GM12878 (cell line): ENCODE measurements around the gene PCBP4. TPM values are rescaled to one million over a fixed set of nuclear protein-coding genes. Genes with fewer than 3 reads are reported as not detected.

ENCODE experiments used
- ATF7 ChIP-seq: fragments of 450-650 bp; IDR thresholded peaks from 2 replicates; pipeline ENCODE4 v1.6.1; 2016; ENCODE audit warnings: low read depth, mild to moderate bottlenecking
- CBX5 ChIP-seq: sonication (generic); IDR thresholded peaks from 2 replicates; pipeline ENCODE4 v1.6.1; 2016; ENCODE audit warnings: low read depth, moderate library complexity, mild to moderate bottlenecking, inconsistent platforms
- CHD2 ChIP-seq: IDR thresholded peaks from 2 replicates; pipeline ENCODE4 v1.6.1; 2011; ENCODE audit warnings: low read depth, low read length, improper control_type of control experiment, borderline replicate concordance
- CREM ChIP-seq: IDR thresholded peaks from 2 replicates; pipeline ENCODE4 v1.6.1; 2014; ENCODE audit warnings: antibody characterized with exemption, low read depth
- CTCF ChIP-seq, 3 experiments: IDR thresholded peaks in 2 of 3; conservative IDR thresholded peaks in 1 of 3; 2 replicates each; pipeline ENCODE4 v1.5.1; 2011; ENCODE audit warnings: low read depth in 3 of 3, low read length in 3 of 3, mild to moderate bottlenecking in 3 of 3, control low read depth in 2 of 3, moderate library complexity in 2 of 3, inconsistent platforms in 1 of 3, mixed read lengths in 1 of 3; ENCODE audit not compliant: control insufficient read depth in 2 of 3, insufficient read depth in 1 of 3; ENCODE audit errors: extremely low read depth in 1 of 3
- EED ChIP-seq: sonication (generic); IDR thresholded peaks from 2 replicates; pipeline ENCODE4 v1.6.1; 2016; ENCODE audit warnings: antibody characterized with exemption, low read depth
- EP300 ChIP-seq, 2 experiments: fragments of 150-350 bp in 1 of 2; IDR thresholded peaks; 2 replicates each; pipeline ENCODE4 v1.6.1; 2011 to 2012; ENCODE audit warnings: low read depth in 2 of 2, low read length in 2 of 2, borderline replicate concordance in 1 of 2, improper control_type of control experiment in 1 of 2, inconsistent platforms in 1 of 2; ENCODE audit not compliant: control insufficient read depth in 1 of 2
- HSF1 ChIP-seq: fragments of 150-350 bp; IDR thresholded peaks from 2 replicates; pipeline ENCODE4 v1.6.1; 2014; ENCODE audit warnings: mild to moderate bottlenecking, low read depth, low read length
- LARP7 ChIP-seq: fragments of 450-650 bp; IDR thresholded peaks from 2 replicates; pipeline ENCODE4 v1.6.1; 2017; ENCODE audit warnings: mild to moderate bottlenecking
- MAX ChIP-seq: IDR thresholded peaks from 2 replicates; pipeline ENCODE4 v1.6.1; 2012; ENCODE audit warnings: low read depth, low read length, improper control_type of control experiment
- MEF2A ChIP-seq: IDR thresholded peaks from 2 replicates; pipeline ENCODE4 v1.6.1; 2011; ENCODE audit warnings: low read depth, mild to moderate bottlenecking, low read length, moderate library complexity; ENCODE audit not compliant: insufficient read depth
- MTA2 ChIP-seq: fragments of 450-650 bp; IDR thresholded peaks from 2 replicates; pipeline ENCODE4 v1.6.1; 2016; ENCODE audit warnings: low read depth, mild to moderate bottlenecking, moderate library complexity
- MYB ChIP-seq: fragments of 150-350 bp; IDR thresholded peaks from 2 replicates; pipeline ENCODE4 v1.6.1; 2014; ENCODE audit warnings: mild to moderate bottlenecking, low read depth, low read length, borderline replicate concordance
- MYC ChIP-seq: IDR thresholded peaks from 2 replicates; pipeline ENCODE4 v1.6.1; 2011; ENCODE audit warnings: mild to moderate bottlenecking, low read length, moderate library complexity, inconsistent platforms; ENCODE audit not compliant: insufficient read depth, insufficient replicate concordance, insufficient read length, severe bottlenecking
- POLR2AphosphoS2 ChIP-seq: IDR thresholded peaks from 2 replicates; pipeline ENCODE4 v1.6.1; 2011; ENCODE audit warnings: low read depth, mild to moderate bottlenecking, low read length, improper control_type of control experiment, moderate library complexity
- TCF12 ChIP-seq: IDR thresholded peaks from 2 replicates; pipeline ENCODE4 v1.6.1; 2011; ENCODE audit warnings: low read depth, mild to moderate bottlenecking, low read length
- WRNIP1 ChIP-seq: IDR thresholded peaks from 2 replicates; pipeline ENCODE4 v1.6.1; 2011; ENCODE audit warnings: low read depth, low read length, improper control_type of control experiment, borderline replicate concordance
- polyA plus RNA-seq, 11 experiments: library from polyadenylated mRNA; depleted of rRNA in 4 of 11; unstranded in 6 of 11; stranded (reverse) in 5 of 11; fragments of >200 nt; fragmentation: Nextera tagmentation in 4 of 11; fragmentation: Illumina TruSeq in 1 of 11; extraction: Ambion mirVana in 4 of 11; extraction: Trizol in 1 of 11; gene quantifications; 1 replicate in 1 of 11; 2 replicates in 10 of 11; pipeline versions ENCODE4 v1.2.1 to v1.2.3, GENCODE V29; 2011 to 2016; ENCODE audit warnings: inconsistent platforms in 2 of 11, missing spikeins in 2 of 11, low read depth in 1 of 11
- total RNA-seq, 4 experiments: library from RNA; depleted of rRNA in 3 of 4; stranded (reverse); fragments of >200 nt in 3 of 4; fragmentation: Illumina TruSeq in 1 of 4; extraction: Trizol in 1 of 4; gene quantifications; 2 replicates each; pipeline versions ENCODE4 v1.2.1 to v1.2.3, GENCODE V29; 2013 to 2021

The PCBP4 gene
- total and polyA plus RNA-seq, 10 of the 15 experiments (the other 5 are each of a cell fraction or from before 2014, with no cell fraction given): 0.05 to 14.5 (median 4.2) TPM

- TF ChIP-seq MTA2 (peak; percentile 59), MEF2A (no peak), WRNIP1 (0 out of 2 replicates have a peak, but pooled peaks have one; percentile 49), MYB (no peak), CREM (0 out of 2 replicates have a peak, but pooled peaks have one; percentile 21), LARP7 (0 out of 2 replicates have a peak, but pooled peaks have one; percentile 10), HSF1 (no peak), MAX (peak; percentile 75; the same call in 1 of the 2 replicates), CTCF (IDR thresholded peaks at IDR 0.05 in 2 of 3, conservative IDR thresholded peaks at IDR 0.05 in 1 of 3; ENCODE audit: control insufficient read depth in 2 of 3, extremely low read depth in 1 of 3, insufficient read depth in 1 of 3, low read depth in 3 of 3, low read length in 3 of 3) (peak; percentile 61 to 87 (median 73)), CBX5 (no peak), TCF12 (0 out of 2 replicates have a peak, but pooled peaks have one; percentile 62), EP300 (IDR thresholded peaks at IDR 0.05; ENCODE audit: borderline replicate concordance in 1 of 2, control insufficient read depth in 1 of 2, low read depth in 2 of 2, low read length in 2 of 2) (no peak), POLR2AphosphoS2 (no peak), MYC (peak; percentile 88), EED (peak; percentile 5; the same call in 1 of the 2 replicates), ATF7 (peak; percentile 36), CHD2 (0 out of 2 replicates have a peak, but pooled peaks have one; percentile 26)
- TF ChIP-seq, all 136 proteins: peak for 21
These were observed 15.1 kb upstream of the PCBP4 start (continued) for GRCh38 chr3:51982352-51982837.
